ENCODE measurements around the gene CDH23. TPM values are rescaled to one million over a fixed set of nuclear protein-coding genes. Genes with fewer than 3 reads are reported as not detected.

Gene CDH23
- total and polyA plus RNA-seq, 2 donors (not counting 1 experiment from before 2014, with no cell fraction given), result 0.01 to 0.17 TPM

DNA sequence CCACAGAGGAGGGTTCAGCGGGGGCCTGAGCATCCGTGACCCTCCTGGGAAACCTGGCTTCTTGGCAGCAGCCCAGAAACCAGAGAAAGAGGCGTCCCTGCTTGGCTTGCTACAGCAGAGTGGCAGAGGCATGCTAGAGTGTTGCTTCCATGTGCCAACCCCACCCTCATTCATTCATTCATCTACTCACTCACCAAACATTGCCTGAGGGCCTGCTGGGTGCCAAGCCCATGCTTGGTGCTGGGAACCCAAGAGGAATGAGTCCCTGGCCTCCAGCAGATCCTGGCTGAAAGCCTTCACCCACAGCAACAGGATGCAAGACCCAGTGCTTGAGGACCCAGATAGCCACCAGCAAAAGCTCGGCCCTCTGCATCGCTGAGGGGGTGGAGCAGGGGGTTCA lies 129.0 kb downstream of the CDH23 start:
- Histone ChIP-seq H3K9ac (ENCODE audit: insufficient read depth, low read length) (no peak overlapping the region), H3K27me3 (ENCODE audit: control insufficient read depth, insufficient read depth, low read length) (peaks cover 2% of the 10 kb centered on the region), H3K36me3 (ENCODE audit: control insufficient read depth, insufficient read depth, low read length) (no peaks in the 10 kb centered on the region), H3K9me3 (ENCODE audit: control insufficient read depth, insufficient read depth, low read depth, low read length) (no peaks in the 10 kb centered on the region), H4K20me1 (ENCODE audit: control insufficient read depth, extremely low read depth, insufficient read depth, low read length) (no peaks in the 10 kb centered on the region), H3K79me2 (ENCODE audit: control insufficient read depth, insufficient read depth, low read length) (no peaks in the 10 kb centered on the region), H3K27ac (ENCODE audit: insufficient read depth, low read length) (no peak overlapping the region), H3K4me2 (ENCODE audit: extremely low read depth, insufficient read depth, low read length) (no peak overlapping the region), H3K4me1 (ENCODE audit: control insufficient read depth, extremely low read depth, insufficient read depth, low read length) (no peaks in the 10 kb centered on the region), H2AFZ (ENCODE audit: low read length) (no peak overlapping the region), H3K4me3 (replicated peaks in 1 of 4; ENCODE audit: control extremely low read depth in 1 of 4, insufficient read depth in 1 of 4, low read depth in 3 of 4, low read length in 4 of 4) (no peak overlapping the region)
- DNase-seq (ENCODE audit: low read depth in 2 of 2), result no peak
- TF ChIP-seq, protein P1, sequence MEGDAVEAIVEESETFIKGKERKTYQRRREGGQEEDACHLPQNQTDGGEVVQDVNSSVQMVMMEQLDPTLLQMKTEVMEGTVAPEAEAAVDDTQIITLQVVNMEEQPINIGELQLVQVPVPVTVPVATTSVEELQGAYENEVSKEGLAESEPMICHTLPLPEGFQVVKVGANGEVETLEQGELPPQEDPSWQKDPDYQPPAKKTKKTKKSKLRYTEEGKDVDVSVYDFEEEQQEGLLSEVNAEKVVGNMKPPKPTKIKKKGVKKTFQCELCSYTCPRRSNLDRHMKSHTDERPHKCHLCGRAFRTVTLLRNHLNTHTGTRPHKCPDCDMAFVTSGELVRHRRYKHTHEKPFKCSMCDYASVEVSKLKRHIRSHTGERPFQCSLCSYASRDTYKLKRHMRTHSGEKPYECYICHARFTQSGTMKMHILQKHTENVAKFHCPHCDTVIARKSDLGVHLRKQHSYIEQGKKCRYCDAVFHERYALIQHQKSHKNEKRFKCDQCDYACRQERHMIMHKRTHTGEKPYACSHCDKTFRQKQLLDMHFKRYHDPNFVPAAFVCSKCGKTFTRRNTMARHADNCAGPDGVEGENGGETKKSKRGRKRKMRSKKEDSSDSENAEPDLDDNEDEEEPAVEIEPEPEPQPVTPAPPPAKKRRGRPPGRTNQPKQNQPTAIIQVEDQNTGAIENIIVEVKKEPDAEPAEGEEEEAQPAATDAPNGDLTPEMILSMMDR (conservative IDR thresholded peaks at IDR 0.05 in 1 of 2, IDR thresholded peaks at IDR 0.05 in 1 of 2; ENCODE audit: low read depth in 1 of 2, low read length in 2 of 2), result no peak
- no peak for TF ChIP-seq EZH2 (IDR thresholded peaks at IDR 0.05; ENCODE audit: low read length, missing control alignments)

DNA sequence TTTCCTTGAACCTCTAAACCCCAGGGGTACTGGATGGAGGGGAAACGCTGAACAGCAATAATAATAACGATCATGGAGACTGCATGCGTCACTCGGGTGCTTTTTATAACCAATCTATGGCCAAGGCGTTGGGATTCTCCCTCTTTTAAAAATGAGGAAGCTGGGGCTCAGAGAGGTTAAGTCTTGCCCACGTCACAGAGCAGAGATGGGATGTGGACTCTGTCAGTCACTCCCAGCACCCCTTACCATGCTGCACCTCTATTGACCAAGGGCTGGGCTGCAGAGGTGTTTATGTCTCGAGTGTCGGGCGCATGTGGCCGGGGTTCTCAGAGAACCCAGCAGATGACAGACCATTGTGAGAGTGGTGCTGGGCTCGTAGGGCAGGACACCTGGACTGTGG lies 129.9 kb downstream of the CDH23 start:
- TF ChIP-seq, protein P1 (conservative IDR thresholded peaks at IDR 0.05 in 1 of 2, IDR thresholded peaks at IDR 0.05 in 1 of 2; ENCODE audit: low read depth in 1 of 2, low read length in 2 of 2), result no peak
- no peak for TF ChIP-seq EZH2 (IDR thresholded peaks at IDR 0.05; ENCODE audit: low read length, missing control alignments)
- no peak for DNase-seq (ENCODE audit: low read depth in 2 of 2)
- H3K27me3 ChIP-seq (ENCODE audit: control insufficient read depth, insufficient read depth, low read length), result peaks cover 2% of the 10 kb centered on the region
- no peak overlapping the region for H3K27ac ChIP-seq (ENCODE audit: insufficient read depth, low read length)
- H3K4me2 ChIP-seq (ENCODE audit: extremely low read depth, insufficient read depth, low read length), result no peak overlapping the region
- no peaks in the 10 kb centered on the region for H3K79me2 ChIP-seq (ENCODE audit: control insufficient read depth, insufficient read depth, low read length)
- H2AFZ ChIP-seq (ENCODE audit: low read length), result no peak overlapping the region
- no peaks in the 10 kb centered on the region for H3K4me1 ChIP-seq (ENCODE audit: control insufficient read depth, extremely low read depth, insufficient read depth, low read length)
- H3K4me3 ChIP-seq (replicated peaks in 1 of 4; ENCODE audit: control extremely low read depth in 1 of 4, insufficient read depth in 1 of 4, low read depth in 3 of 4, low read length in 4 of 4), result no peak overlapping the region
- H3K9ac ChIP-seq (ENCODE audit: insufficient read depth, low read length), result no peak overlapping the region
- no peaks in the 10 kb centered on the region for H3K36me3 ChIP-seq (ENCODE audit: control insufficient read depth, insufficient read depth, low read length)
- H3K9me3 ChIP-seq (ENCODE audit: control insufficient read depth, insufficient read depth, low read depth, low read length), result no peaks in the 10 kb centered on the region
- H4K20me1 ChIP-seq (ENCODE audit: control insufficient read depth, extremely low read depth, insufficient read depth, low read length), result no peaks in the 10 kb centered on the region

DNA sequence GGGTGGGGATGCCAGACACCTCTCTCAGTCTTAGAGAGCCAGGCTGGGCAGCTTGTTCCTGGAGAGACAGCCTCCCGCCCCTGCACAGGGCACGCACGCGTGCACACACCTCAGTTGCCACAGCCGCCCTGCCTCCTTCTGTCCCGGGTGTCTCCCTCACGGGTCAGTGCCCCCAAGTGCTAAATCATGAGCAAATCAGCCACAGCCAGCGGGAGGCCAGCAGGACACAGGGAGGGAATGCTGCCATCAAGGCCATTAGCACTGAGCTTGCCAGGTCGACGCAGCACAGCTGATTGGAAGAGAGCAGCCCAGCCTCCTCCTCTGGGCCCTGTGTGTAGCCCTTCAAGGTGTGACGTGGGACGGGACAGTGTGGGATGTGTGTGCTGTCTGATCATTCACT lies 130.4 kb downstream of the CDH23 start:
- H3K9ac ChIP-seq (ENCODE audit: insufficient read depth, low read length), result no peak overlapping the region

More for the DNA sequence above, 130.4 kb downstream of the CDH23 start:
- Histone ChIP-seq H4K20me1 (ENCODE audit: control insufficient read depth, extremely low read depth, insufficient read depth, low read length) (no peaks in the 10 kb centered on the region), H3K27me3 (ENCODE audit: control insufficient read depth, insufficient read depth, low read length) (peaks cover 2% of the 10 kb centered on the region), H3K4me1 (ENCODE audit: control insufficient read depth, extremely low read depth, insufficient read depth, low read length) (no peaks in the 10 kb centered on the region), H3K9me3 (ENCODE audit: control insufficient read depth, insufficient read depth, low read depth, low read length) (no peaks in the 10 kb centered on the region), H3K27ac (ENCODE audit: insufficient read depth, low read length) (no peak overlapping the region), H3K4me2 (ENCODE audit: extremely low read depth, insufficient read depth, low read length) (no peak overlapping the region), H3K79me2 (ENCODE audit: control insufficient read depth, insufficient read depth, low read length) (no peaks in the 10 kb centered on the region), H3K36me3 (ENCODE audit: control insufficient read depth, insufficient read depth, low read length) (no peaks in the 10 kb centered on the region), H3K4me3 (replicated peaks in 1 of 4; ENCODE audit: control extremely low read depth in 1 of 4, insufficient read depth in 1 of 4, low read depth in 3 of 4, low read length in 4 of 4) (no peak overlapping the region), H2AFZ (ENCODE audit: low read length) (no peak overlapping the region)
- no peak for DNase-seq (ENCODE audit: low read depth in 2 of 2)
- no peak for TF ChIP-seq EZH2 (IDR thresholded peaks at IDR 0.05; ENCODE audit: low read length, missing control alignments)
- TF ChIP-seq, protein P1 (conservative IDR thresholded peaks at IDR 0.05 in 1 of 2, IDR thresholded peaks at IDR 0.05 in 1 of 2; ENCODE audit: low read depth in 1 of 2, low read length in 2 of 2), result no peak

All from fibroblast of lung (primary cell).